PC-3 (cell line): ENCODE results near the gene TXNDC11.

Experiments used
- EZH2 ChIP-seq: fragments of 300-600 bp; sonication (generic); IDR thresholded peaks from one replicate; pipeline ENCODE4 v1.6.1; 2017; ENCODE audit warnings: antibody characterized with exemption, mild to moderate bottlenecking, low read length; ENCODE audit not compliant: unreplicated experiment
- EZH2phosphoT487 ChIP-seq: fragments of 300-600 bp; sonication (generic); IDR thresholded peaks from 2 replicates; pipeline ENCODE4 v1.6.1; 2018; ENCODE audit warnings: mild to moderate bottlenecking, antibody characterized with exemption, low read length, borderline replicate concordance

- TF ChIP-seq EZH2 (no peak), EZH2phosphoT487 (no peak)
These were observed 30.5 kb downstream of the TXNDC11 start for GRCh38 chr16:11712122-11712521.
